ENCODE measurements around the gene DENND1A. TPM values are rescaled to one million over a fixed set of nuclear protein-coding genes. Genes with fewer than 3 reads are reported as not detected.
"Not testable (repeated sequence)": the region's sequence is repeated elsewhere in the genome, so short reads cannot be mapped to it uniquely, and the experiment has no call there.

Gene DENND1A
- total RNA-seq, 1 donor from 2014 or later: 12.7 TPM

DNA sequence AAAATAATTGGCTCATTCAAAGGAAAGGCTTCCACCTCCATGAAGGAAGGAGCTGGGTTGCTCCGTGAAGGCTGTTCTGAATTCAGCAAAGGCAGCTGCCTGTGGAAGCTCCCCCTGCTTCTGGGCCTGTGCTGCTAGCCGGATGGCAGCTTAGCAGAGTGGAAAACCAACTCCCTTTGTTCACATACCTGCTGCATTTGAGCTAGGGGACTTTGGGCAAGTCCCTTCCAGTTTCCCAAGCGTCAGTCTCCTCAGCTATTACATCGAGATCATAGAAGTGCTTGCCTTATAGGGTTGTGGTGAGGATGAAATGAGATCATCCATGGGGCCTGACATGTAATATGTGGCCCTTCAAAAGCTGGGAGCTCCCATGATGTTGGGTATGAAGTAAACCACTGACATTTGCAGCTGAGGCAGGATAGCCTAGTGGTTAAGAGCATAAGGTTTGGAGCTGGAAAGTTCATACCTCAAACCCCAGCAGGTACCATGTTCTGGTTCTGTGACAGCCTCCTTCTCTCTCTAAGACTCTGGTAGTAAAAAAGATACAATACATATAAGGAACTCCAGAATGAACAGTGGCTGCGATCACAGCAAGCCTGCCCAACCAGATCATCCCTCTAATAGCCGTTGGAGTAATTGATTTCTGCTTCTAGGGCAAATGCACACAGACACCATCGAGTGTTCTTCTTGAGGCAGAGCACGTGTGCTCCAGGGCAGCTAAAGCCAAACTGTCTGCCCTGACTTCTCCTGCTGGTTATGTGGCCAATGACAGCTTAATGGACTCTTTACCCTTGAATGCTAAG, 11.0 kb upstream of the DENND1A start:
- Mint-ChIP-seq H3K4me1 (ENCODE audit: low read depth, unreplicated experiment) (no peaks in the 10 kb centered on the region), H3K9me3 (ENCODE audit: unreplicated experiment) (peaks cover 6% of the 10 kb centered on the region), H3K27ac (ENCODE audit: unreplicated experiment) (no peak overlapping the region), H3K36me3 (ENCODE audit: low read depth, unreplicated experiment) (no peaks in the 10 kb centered on the region), H3K27me3 (ENCODE audit: low read depth, unreplicated experiment) (peaks cover 18% of the 10 kb centered on the region), H3K4me3 (ENCODE audit: unreplicated experiment) (no peak overlapping the region)
- H2AFZ ChIP-seq (ENCODE audit: low read depth, low read length): no peak overlapping the region
- no peak for TF ChIP-seq EZH2 (IDR thresholded peaks at IDR 0.05; ENCODE audit: insufficient read depth, low read length)
- no peaks in the 10 kb centered on the region for H3K4me1 ChIP-seq (ENCODE audit: insufficient read depth, low read length)
- H3K79me2 ChIP-seq (ENCODE audit: insufficient read depth, low read length): no peaks in the 10 kb centered on the region
- peaks cover 2% of the 10 kb centered on the region for H3K27me3 ChIP-seq (ENCODE audit: insufficient read depth, low read length)
- H3K4me3 ChIP-seq (ENCODE audit: insufficient read depth, low read depth, low read length): no peak overlapping the region
- DNase-seq (ENCODE audit: low read depth) (no peak), FAIRE-seq (no peak)
- H3K36me3 ChIP-seq (ENCODE audit: insufficient read depth, low read length): no peaks in the 10 kb centered on the region
- no peak overlapping the region for H3K9ac ChIP-seq (ENCODE audit: low read length)
- no peaks in the 10 kb centered on the region for H4K20me1 ChIP-seq (ENCODE audit: insufficient read depth, low read length)
- H3K27ac ChIP-seq (ENCODE audit: low read depth, low read length): no peak overlapping the region
- no peaks in the 10 kb centered on the region for H3K9me3 ChIP-seq (ENCODE audit: insufficient read depth, low read depth, low read length)
- H3K4me2 ChIP-seq (ENCODE audit: low read length): no peak overlapping the region

DNA sequence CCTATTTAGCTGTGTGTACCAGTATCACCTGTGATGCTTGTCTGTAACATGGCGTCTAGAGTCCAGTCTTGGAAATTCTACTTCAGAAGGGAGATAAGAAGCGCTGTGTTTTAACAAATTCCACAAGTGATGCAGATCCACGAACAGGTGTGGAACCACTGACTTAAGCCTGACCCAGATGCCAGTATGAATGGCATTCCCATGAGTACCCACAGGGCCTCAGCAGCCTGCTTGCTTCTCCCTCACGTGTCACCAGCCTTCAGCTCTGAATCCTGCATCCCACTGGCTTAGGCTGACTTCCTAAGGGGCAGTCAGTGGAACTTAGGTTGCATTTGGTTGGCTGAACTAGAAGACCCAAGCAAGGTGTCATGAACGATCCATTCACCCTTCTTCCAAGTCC, 8.5 kb upstream of the DENND1A start:
- FAIRE-seq: no peak
- Histone ChIP-seq H3K9me3 (ENCODE audit: insufficient read depth, low read depth, low read length) (no peaks in the 10 kb centered on the region), H3K4me3 (ENCODE audit: insufficient read depth, low read depth, low read length) (no peak overlapping the region), H4K20me1 (ENCODE audit: insufficient read depth, low read length) (no peaks in the 10 kb centered on the region), H3K27me3 (ENCODE audit: insufficient read depth, low read length) (peaks cover 7% of the 10 kb centered on the region), H2AFZ (ENCODE audit: low read depth, low read length) (no peak overlapping the region), H3K4me1 (ENCODE audit: insufficient read depth, low read length) (peaks cover 6% of the 10 kb centered on the region), H3K9ac (ENCODE audit: low read length) (no peak overlapping the region), H3K27ac (ENCODE audit: low read depth, low read length) (no peak overlapping the region), H3K4me2 (ENCODE audit: low read length) (no peak overlapping the region), H3K36me3 (ENCODE audit: insufficient read depth, low read length) (no peaks in the 10 kb centered on the region), H3K79me2 (ENCODE audit: insufficient read depth, low read length) (no peaks in the 10 kb centered on the region)
- Mint-ChIP-seq H3K27me3 (ENCODE audit: low read depth, unreplicated experiment) (peaks cover 22% of the 10 kb centered on the region), H3K4me3 (ENCODE audit: unreplicated experiment) (no peak overlapping the region), H3K27ac (ENCODE audit: unreplicated experiment) (no peak overlapping the region), H3K36me3 (ENCODE audit: low read depth, unreplicated experiment) (no peaks in the 10 kb centered on the region), H3K9me3 (ENCODE audit: unreplicated experiment) (peaks cover 3% of the 10 kb centered on the region), H3K4me1 (ENCODE audit: low read depth, unreplicated experiment) (peaks cover 3% of the 10 kb centered on the region)
- no peak for DNase-seq (ENCODE audit: low read depth)
- TF ChIP-seq, protein P1, sequence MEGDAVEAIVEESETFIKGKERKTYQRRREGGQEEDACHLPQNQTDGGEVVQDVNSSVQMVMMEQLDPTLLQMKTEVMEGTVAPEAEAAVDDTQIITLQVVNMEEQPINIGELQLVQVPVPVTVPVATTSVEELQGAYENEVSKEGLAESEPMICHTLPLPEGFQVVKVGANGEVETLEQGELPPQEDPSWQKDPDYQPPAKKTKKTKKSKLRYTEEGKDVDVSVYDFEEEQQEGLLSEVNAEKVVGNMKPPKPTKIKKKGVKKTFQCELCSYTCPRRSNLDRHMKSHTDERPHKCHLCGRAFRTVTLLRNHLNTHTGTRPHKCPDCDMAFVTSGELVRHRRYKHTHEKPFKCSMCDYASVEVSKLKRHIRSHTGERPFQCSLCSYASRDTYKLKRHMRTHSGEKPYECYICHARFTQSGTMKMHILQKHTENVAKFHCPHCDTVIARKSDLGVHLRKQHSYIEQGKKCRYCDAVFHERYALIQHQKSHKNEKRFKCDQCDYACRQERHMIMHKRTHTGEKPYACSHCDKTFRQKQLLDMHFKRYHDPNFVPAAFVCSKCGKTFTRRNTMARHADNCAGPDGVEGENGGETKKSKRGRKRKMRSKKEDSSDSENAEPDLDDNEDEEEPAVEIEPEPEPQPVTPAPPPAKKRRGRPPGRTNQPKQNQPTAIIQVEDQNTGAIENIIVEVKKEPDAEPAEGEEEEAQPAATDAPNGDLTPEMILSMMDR (IDR thresholded peaks at IDR 0.05; ENCODE audit: insufficient read depth, low read depth, low read length): no peak
- TF ChIP-seq EZH2 (IDR thresholded peaks at IDR 0.05; ENCODE audit: insufficient read depth, low read length): no peak

DNA sequence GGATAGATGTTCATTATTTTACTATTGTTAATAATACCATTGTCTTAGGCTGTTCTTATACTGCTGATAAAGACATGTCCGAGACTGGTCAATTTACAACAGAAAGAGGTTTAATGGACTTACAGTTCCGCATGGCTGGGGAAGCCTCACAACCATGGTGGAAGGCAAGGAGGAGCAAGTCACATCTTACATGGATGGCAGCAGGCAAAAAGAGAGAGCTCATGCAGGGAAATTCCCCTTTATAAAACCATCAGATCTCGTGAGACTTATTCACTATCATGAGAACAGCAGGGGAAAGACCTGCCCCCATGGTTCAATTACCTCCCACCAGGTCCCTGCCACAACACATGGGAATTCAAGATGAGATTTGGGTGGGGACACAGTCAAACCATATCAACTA, 6.6 kb upstream of the DENND1A start:
- H3K27ac ChIP-seq (ENCODE audit: low read depth, low read length); H3K4me2 ChIP-seq (ENCODE audit: low read length); H3K4me3 ChIP-seq (ENCODE audit: insufficient read depth, low read depth, low read length): not testable (repeated sequence)

More for the DNA sequence above, 6.6 kb upstream of the DENND1A start:
- not testable (repeated sequence) for DNase-seq (ENCODE audit: low read depth); H3K36me3 ChIP-seq (ENCODE audit: insufficient read depth, low read length); FAIRE-seq; H3K4me1 Mint-ChIP-seq (ENCODE audit: low read depth, unreplicated experiment); H2AFZ ChIP-seq (ENCODE audit: low read depth, low read length); H3K27me3 ChIP-seq (ENCODE audit: insufficient read depth, low read length); H3K4me3 Mint-ChIP-seq (ENCODE audit: unreplicated experiment); H3K79me2 ChIP-seq (ENCODE audit: insufficient read depth, low read length); H3K9ac ChIP-seq (ENCODE audit: low read length); H3K9me3 Mint-ChIP-seq (ENCODE audit: unreplicated experiment); H4K20me1 ChIP-seq (ENCODE audit: insufficient read depth, low read length); H3K27ac Mint-ChIP-seq (ENCODE audit: unreplicated experiment); H3K36me3 Mint-ChIP-seq (ENCODE audit: low read depth, unreplicated experiment); H3K4me1 ChIP-seq (ENCODE audit: insufficient read depth, low read length); H3K9me3 ChIP-seq (ENCODE audit: insufficient read depth, low read depth, low read length)
- peaks cover 18% of the 10 kb centered on the region for H3K27me3 Mint-ChIP-seq (ENCODE audit: low read depth, unreplicated experiment)

All from astrocyte (in vitro differentiated cells and primary cell).